ENCODE data around the gene DOK3.

DNA sequence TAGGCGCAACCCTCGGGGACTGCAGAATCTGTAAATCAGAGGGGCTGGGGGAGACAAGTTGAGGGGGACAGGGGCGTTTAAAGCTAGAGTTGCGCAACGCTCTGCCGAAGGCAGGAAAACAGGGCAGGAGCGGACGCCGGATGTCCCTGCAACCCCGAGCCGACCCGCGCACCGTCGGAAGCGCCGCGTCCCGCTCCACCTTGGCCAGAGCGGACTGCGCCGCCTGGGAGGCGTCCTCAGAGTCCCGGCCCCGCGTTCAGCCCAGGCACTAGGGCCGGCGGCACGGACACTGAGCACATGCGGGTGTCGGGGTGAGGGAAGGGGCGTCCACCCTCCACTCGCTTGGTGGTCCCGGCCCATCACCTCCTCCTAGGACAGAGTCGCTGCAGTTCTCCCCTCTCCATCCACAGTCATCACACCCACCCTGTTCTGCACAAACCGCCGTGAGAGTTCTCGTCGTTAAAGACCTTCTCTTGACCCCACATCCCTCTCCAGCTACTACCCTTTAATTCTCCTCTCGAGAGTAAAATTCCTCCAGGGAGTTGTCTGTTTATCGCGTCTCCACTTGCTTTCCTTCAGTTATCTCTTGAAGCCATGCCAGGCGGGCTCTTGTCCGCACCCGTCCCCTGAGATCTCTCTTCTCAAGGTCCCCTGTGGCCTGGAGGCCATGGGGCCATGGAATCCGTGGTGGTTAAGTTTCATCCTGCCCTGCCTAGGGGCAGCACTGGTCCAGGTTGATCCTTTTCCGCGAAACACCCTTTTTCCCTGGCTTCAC, 11.4 kb downstream of the DOK3 start:
- no peak for TF ChIP-seq POLR2A (IDR thresholded peaks at IDR 0.05)
- TF ChIP-seq, protein P1, sequence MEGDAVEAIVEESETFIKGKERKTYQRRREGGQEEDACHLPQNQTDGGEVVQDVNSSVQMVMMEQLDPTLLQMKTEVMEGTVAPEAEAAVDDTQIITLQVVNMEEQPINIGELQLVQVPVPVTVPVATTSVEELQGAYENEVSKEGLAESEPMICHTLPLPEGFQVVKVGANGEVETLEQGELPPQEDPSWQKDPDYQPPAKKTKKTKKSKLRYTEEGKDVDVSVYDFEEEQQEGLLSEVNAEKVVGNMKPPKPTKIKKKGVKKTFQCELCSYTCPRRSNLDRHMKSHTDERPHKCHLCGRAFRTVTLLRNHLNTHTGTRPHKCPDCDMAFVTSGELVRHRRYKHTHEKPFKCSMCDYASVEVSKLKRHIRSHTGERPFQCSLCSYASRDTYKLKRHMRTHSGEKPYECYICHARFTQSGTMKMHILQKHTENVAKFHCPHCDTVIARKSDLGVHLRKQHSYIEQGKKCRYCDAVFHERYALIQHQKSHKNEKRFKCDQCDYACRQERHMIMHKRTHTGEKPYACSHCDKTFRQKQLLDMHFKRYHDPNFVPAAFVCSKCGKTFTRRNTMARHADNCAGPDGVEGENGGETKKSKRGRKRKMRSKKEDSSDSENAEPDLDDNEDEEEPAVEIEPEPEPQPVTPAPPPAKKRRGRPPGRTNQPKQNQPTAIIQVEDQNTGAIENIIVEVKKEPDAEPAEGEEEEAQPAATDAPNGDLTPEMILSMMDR (IDR thresholded peaks at IDR 0.05) = peak in 1 of 3 donors; percentile 3
